Measurements from ENCODE around the gene NINJ1. TPM values are rescaled to one million over a fixed set of nuclear protein-coding genes. Genes with fewer than 3 reads are reported as not detected.

Gene NINJ1
- total RNA-seq, 1 experiment from 2014 or later, result 41.3 TPM

- ChIA-PET CTCF (interaction anchor here (0.8 to 2.4 kb wide), 3 partner anchors 13 to 181 kb away, joined by 3 to 23 read pairs (median 4); no protein-coding TSS in a partner anchor), POLR2A (interaction anchor here (1.1 kb wide), 1 partner anchor 12 kb away, joined by 4 read pairs; the partner anchor contains the start of gene NINJ1)
- H3K9me3 Mint-ChIP-seq, result no peaks in the 10 kb centered on the region
- no peak overlapping the region for H3K4me3 Mint-ChIP-seq
- H3K4me1 Mint-ChIP-seq, result peaks cover 12% of the 10 kb centered on the region
- ATAC-seq, result no peak
- peaks cover 7% of the 10 kb centered on the region for H3K36me3 Mint-ChIP-seq
- no peak for DNase-seq (ENCODE audit: low spot score)
- H3K27me3 Mint-ChIP-seq (ENCODE audit: low read depth), result no peaks in the 10 kb centered on the region
- TF ChIP-seq CREB1 (CRISPR knock-in tag; IDR thresholded peaks at IDR 0.05), result no peak
- no peak for TF ChIP-seq ELF4 (CRISPR knock-in tag; IDR thresholded peaks at IDR 0.05; ENCODE audit: low read depth)
- no peak for TF ChIP-seq OVOL2 (CRISPR knock-in tag; IDR thresholded peaks at IDR 0.05; ENCODE audit: borderline replicate concordance)
- no peak for TF ChIP-seq ZNF219 (CRISPR knock-in tag; IDR thresholded peaks at IDR 0.05; ENCODE audit: borderline replicate concordance)
- no peak for TF ChIP-seq JUN (CRISPR knock-in tag; IDR thresholded peaks at IDR 0.05)
- TF ChIP-seq MYBL2 (CRISPR knock-in tag; IDR thresholded peaks at IDR 0.05), result no peak
- no peak for TF ChIP-seq TCF7 (CRISPR knock-in tag; IDR thresholded peaks at IDR 0.05; ENCODE audit: low read depth)
- no peak for TF ChIP-seq SP1 (CRISPR knock-in tag; conservative IDR thresholded peaks at IDR 0.05)
- TF ChIP-seq NR1H2 (CRISPR knock-in tag; IDR thresholded peaks at IDR 0.05), result no peak
- no peak for TF ChIP-seq GTF2I (CRISPR knock-in tag; conservative IDR thresholded peaks at IDR 0.05)
- no peak overlapping the region for H3K27ac Mint-ChIP-seq
These were observed 12.5 kb downstream of the NINJ1 start for GRCh38 chr9:93121316-93122241.

GRCh38 chr9:93120846-93121315, 13.2 kb downstream of the NINJ1 start:
- Mint-ChIP-seq H3K4me1 (peaks cover 13% of the 10 kb centered on the region), H3K27me3 (ENCODE audit: low read depth) (no peaks in the 10 kb centered on the region), H3K9me3 (no peaks in the 10 kb centered on the region), H3K36me3 (peaks cover 7% of the 10 kb centered on the region), H3K4me3 (no peak overlapping the region), H3K27ac (no peak overlapping the region)
- POLR2A ChIA-PET, result interaction anchor here (1.0 kb wide), 1 partner anchor 17 kb away, joined by 4 read pairs; no protein-coding TSS in a partner anchor
- no peak for ATAC-seq
- DNase-seq (ENCODE audit: low spot score), result no peak
- CTCF ChIA-PET, result interaction anchor here (0.8 to 2.5 kb wide), 5 partner anchors 11 to 184 kb away, joined by 3 to 23 read pairs (median 7); no protein-coding TSS in a partner anchor
- TF ChIP-seq USF2 (CRISPR knock-in tag; IDR thresholded peaks at IDR 0.05) (no peak), FOXP4 (CRISPR knock-in tag; IDR thresholded peaks at IDR 0.05) (no peak), ZNF219 (CRISPR knock-in tag; IDR thresholded peaks at IDR 0.05; ENCODE audit: borderline replicate concordance) (no peak), HMGA2 (CRISPR knock-in tag; IDR thresholded peaks at IDR 0.05) (no peak), ZNF232 (CRISPR knock-in tag; IDR thresholded peaks at IDR 0.05) (no peak), IRF2 (CRISPR knock-in tag; IDR thresholded peaks at IDR 0.05; ENCODE audit: borderline replicate concordance, low read depth) (no peak), SMAD4 (CRISPR knock-in tag; IDR thresholded peaks at IDR 0.05) (no peak), KAT7 (CRISPR knock-in tag; IDR thresholded peaks at IDR 0.05; ENCODE audit: borderline replicate concordance) (no peak), NR2C2 (CRISPR knock-in tag; IDR thresholded peaks at IDR 0.05) (no peak), NR1H2 (CRISPR knock-in tag; IDR thresholded peaks at IDR 0.05) (no peak), GABPB1 (CRISPR knock-in tag; IDR thresholded peaks at IDR 0.05) (no peak), HMGXB4 (CRISPR knock-in tag; IDR thresholded peaks at IDR 0.05) (no peak), RORB (CRISPR knock-in tag; IDR thresholded peaks at IDR 0.05) (no peak), GRHL2 (CRISPR knock-in tag; IDR thresholded peaks at IDR 0.05; ENCODE audit: insufficient replicate concordance, severe bottlenecking) (no peak), TEAD4 (CRISPR knock-in tag; IDR thresholded peaks at IDR 0.05) (no peak)
- TF ChIP-seq, protein P1, sequence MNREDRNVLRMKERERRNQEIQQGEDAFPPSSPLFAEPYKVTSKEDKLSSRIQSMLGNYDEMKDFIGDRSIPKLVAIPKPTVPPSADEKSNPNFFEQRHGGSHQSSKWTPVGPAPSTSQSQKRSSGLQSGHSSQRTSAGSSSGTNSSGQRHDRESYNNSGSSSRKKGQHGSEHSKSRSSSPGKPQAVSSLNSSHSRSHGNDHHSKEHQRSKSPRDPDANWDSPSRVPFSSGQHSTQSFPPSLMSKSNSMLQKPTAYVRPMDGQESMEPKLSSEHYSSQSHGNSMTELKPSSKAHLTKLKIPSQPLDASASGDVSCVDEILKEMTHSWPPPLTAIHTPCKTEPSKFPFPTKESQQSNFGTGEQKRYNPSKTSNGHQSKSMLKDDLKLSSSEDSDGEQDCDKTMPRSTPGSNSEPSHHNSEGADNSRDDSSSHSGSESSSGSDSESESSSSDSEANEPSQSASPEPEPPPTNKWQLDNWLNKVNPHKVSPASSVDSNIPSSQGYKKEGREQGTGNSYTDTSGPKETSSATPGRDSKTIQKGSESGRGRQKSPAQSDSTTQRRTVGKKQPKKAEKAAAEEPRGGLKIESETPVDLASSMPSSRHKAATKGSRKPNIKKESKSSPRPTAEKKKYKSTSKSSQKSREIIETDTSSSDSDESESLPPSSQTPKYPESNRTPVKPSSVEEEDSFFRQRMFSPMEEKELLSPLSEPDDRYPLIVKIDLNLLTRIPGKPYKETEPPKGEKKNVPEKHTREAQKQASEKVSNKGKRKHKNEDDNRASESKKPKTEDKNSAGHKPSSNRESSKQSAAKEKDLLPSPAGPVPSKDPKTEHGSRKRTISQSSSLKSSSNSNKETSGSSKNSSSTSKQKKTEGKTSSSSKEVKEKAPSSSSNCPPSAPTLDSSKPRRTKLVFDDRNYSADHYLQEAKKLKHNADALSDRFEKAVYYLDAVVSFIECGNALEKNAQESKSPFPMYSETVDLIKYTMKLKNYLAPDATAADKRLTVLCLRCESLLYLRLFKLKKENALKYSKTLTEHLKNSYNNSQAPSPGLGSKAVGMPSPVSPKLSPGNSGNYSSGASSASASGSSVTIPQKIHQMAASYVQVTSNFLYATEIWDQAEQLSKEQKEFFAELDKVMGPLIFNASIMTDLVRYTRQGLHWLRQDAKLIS (CRISPR knock-in tag; IDR thresholded peaks at IDR 0.05; ENCODE audit: borderline replicate concordance), result no peak
- TF ChIP-seq, protein P2, sequence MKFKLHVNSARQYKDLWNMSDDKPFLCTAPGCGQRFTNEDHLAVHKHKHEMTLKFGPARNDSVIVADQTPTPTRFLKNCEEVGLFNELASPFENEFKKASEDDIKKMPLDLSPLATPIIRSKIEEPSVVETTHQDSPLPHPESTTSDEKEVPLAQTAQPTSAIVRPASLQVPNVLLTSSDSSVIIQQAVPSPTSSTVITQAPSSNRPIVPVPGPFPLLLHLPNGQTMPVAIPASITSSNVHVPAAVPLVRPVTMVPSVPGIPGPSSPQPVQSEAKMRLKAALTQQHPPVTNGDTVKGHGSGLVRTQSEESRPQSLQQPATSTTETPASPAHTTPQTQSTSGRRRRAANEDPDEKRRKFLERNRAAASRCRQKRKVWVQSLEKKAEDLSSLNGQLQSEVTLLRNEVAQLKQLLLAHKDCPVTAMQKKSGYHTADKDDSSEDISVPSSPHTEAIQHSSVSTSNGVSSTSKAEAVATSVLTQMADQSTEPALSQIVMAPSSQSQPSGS (CRISPR knock-in tag; IDR thresholded peaks at IDR 0.05; ENCODE audit: borderline replicate concordance, low read depth), result no peak
